H1 (cell line): Measurements from ENCODE around the gene LY6G5C. TPM values are rescaled to one million over a fixed set of nuclear protein-coding genes. Genes with fewer than 3 reads are reported as not detected.

ENCODE experiments used
- CTCF ChIA-PET: fragments of 300-600 bp; sonication (Branson Sonifier 250); formaldehyde crosslinking; loops from one replicate; lab custom pipeline; 2021; ENCODE audit not compliant: partially characterized antibody; lab: Charles Lee
- POLR2A ChIA-PET: fragments of 300-600 bp; sonication (Branson Sonifier 250); formaldehyde crosslinking; loops from one replicate; lab custom pipeline; 2021; ENCODE audit warnings: inconsistent platforms; ENCODE audit not compliant: partially characterized antibody; lab: Charles Lee
- DNase-seq, 2 experiments: peaks; one replicate each; pipeline versions ENCODE4 v3.0.0 to v3.0.0-alpha.2; 2010 to 2022; ENCODE audit warnings: low spot score in 2 of 2, low read depth in 1 of 2, mixed read lengths in 1 of 2
- FAIRE-seq: peaks from 2 replicates; lab custom pipeline; 2011; peaks lifted over from hg19 to GRCh38; lab: Jason Lieb, UNC
- H2AFZ ChIP-seq: 2 replicates; pipeline ENCODE4 v1.8.1; 2012; ENCODE audit warnings: low read length, inconsistent platforms
- H2AK5ac ChIP-seq: 2 replicates; pipeline ENCODE4 v1.6.1; 2013; ENCODE audit warnings: low read depth, low read length
- H2BK120ac ChIP-seq: replicated peaks from 2 replicates; pipeline ENCODE3; 2013; ENCODE audit warnings: low read depth, low read length, inconsistent platforms
- H2BK12ac ChIP-seq: 2 replicates; pipeline ENCODE4 v1.6.1; 2013; ENCODE audit warnings: low read depth, low read length
- H2BK15ac ChIP-seq: 2 replicates; pipeline ENCODE4 v1.6.1; 2013; ENCODE audit warnings: low read length
- H2BK20ac ChIP-seq: 2 replicates; pipeline ENCODE4 v1.6.1; 2013; ENCODE audit warnings: low read length
- H2BK5ac ChIP-seq: 2 replicates; pipeline ENCODE4 v1.6.1; 2013; ENCODE audit warnings: low read depth, low read length
- H3K14ac ChIP-seq: 2 replicates; pipeline ENCODE4 v1.6.1; 2013; ENCODE audit warnings: inconsistent platforms; ENCODE audit not compliant: insufficient read length
- H3K18ac ChIP-seq: 2 replicates; pipeline ENCODE4 v1.6.1; 2013; ENCODE audit warnings: low read length; ENCODE audit errors: extremely low read depth
- H3K23ac ChIP-seq: 2 replicates; pipeline ENCODE4 v1.6.1; 2013; ENCODE audit warnings: inconsistent platforms; ENCODE audit not compliant: insufficient read length
- H3K23me2 ChIP-seq: 2 replicates; pipeline ENCODE4 v1.6.1; 2013; ENCODE audit warnings: low read depth, low read length
- H3K27ac ChIP-seq: 2 replicates; pipeline ENCODE4 v1.6.1; 2011; ENCODE audit warnings: low read depth, low read length, inconsistent platforms
- H3K27me3 ChIP-seq, 4 experiments: replicated peaks in 1 of 4; 1 replicate in 1 of 4; 2 replicates in 3 of 4; pipeline versions ENCODE4 v1.6.1 to v1.8.1; 2011 to 2013; ENCODE audit warnings: low read length in 3 of 4, mild to moderate bottlenecking in 3 of 4, inconsistent platforms in 2 of 4, mixed read lengths in 2 of 4, moderate library complexity in 1 of 4; ENCODE audit not compliant: control insufficient read depth in 3 of 4, insufficient read depth in 3 of 4; ENCODE audit errors: extremely low read depth in 1 of 4
- H3K36me3 ChIP-seq, 4 experiments: 2 replicates each; pipeline versions ENCODE4 v1.6.1 to v1.8.1; 2011 to 2013; ENCODE audit warnings: mild to moderate bottlenecking in 4 of 4, low read length in 3 of 4, moderate library complexity in 2 of 4, control low read depth in 1 of 4, inconsistent platforms in 1 of 4; ENCODE audit not compliant: insufficient read depth in 4 of 4, control insufficient read depth in 2 of 4
- H3K4ac ChIP-seq: replicated peaks from 2 replicates; pipeline ENCODE3; 2013; ENCODE audit warnings: low read length, low read depth, mixed read lengths, inconsistent platforms; ENCODE audit not compliant: insufficient read length
- H3K4me1 ChIP-seq, 4 experiments: replicated peaks in 1 of 4; 1 replicate in 1 of 4; 2 replicates in 3 of 4; pipeline versions ENCODE4 v1.6.1 to v1.8.1; 2011 to 2013; ENCODE audit warnings: low read length in 3 of 4, inconsistent platforms in 2 of 4, mixed read lengths in 1 of 4; ENCODE audit not compliant: insufficient read depth in 4 of 4, control insufficient read depth in 3 of 4
- H3K4me2 ChIP-seq, 2 experiments: 2 replicates each; pipeline versions ENCODE4 v1.6.1 to v1.8.1; 2011 to 2013; ENCODE audit warnings: low read depth in 2 of 2, low read length in 2 of 2, control low read depth in 1 of 2, inconsistent platforms in 1 of 2, mild to moderate bottlenecking in 1 of 2; ENCODE audit not compliant: insufficient read depth in 1 of 2
- H3K4me3 ChIP-seq, 4 experiments: fragments of 200-600, 300-600 bp in 1 of 4; sonication (generic), shearing (Covaris generic), sonication (Bioruptor Twin) in 1 of 4; 2 replicates each; pipeline versions ENCODE4 v1.5.1 to v1.8.1; 2011 to 2016; ENCODE audit warnings: low read length in 4 of 4, low read depth in 3 of 4, control low read depth in 2 of 4, inconsistent platforms in 2 of 4, mild to moderate bottlenecking in 2 of 4, mixed read lengths in 1 of 4, moderate library complexity in 1 of 4; ENCODE audit not compliant: insufficient read depth in 2 of 4; ENCODE audit errors: extremely low read depth in 1 of 4
- H3K56ac ChIP-seq: replicated peaks from 2 replicates; pipeline ENCODE3; 2013; ENCODE audit warnings: low read depth, mild to moderate bottlenecking, mixed read lengths, low read length, inconsistent platforms; ENCODE audit not compliant: insufficient read length
- H3K79me1 ChIP-seq: 2 replicates; pipeline ENCODE4 v1.6.1; 2013; ENCODE audit warnings: low read depth, low read length, control low read depth
- H3K79me2 ChIP-seq, 2 experiments: 2 replicates each; pipeline versions ENCODE4 v1.6.1 to v1.8.1; 2012 to 2013; ENCODE audit warnings: low read length in 2 of 2, mild to moderate bottlenecking in 2 of 2, inconsistent platforms in 1 of 2; ENCODE audit not compliant: insufficient read depth in 2 of 2, control insufficient read depth in 1 of 2
- H3K9ac ChIP-seq, 4 experiments: replicated peaks in 1 of 4; 1 replicate in 1 of 4; 2 replicates in 3 of 4; pipeline versions ENCODE4 v1.6.1 to v1.8.1; 2011 to 2013; ENCODE audit warnings: low read depth in 3 of 4, low read length in 3 of 4, control low read depth in 2 of 4, mild to moderate bottlenecking in 2 of 4, moderate library complexity in 2 of 4, inconsistent platforms in 1 of 4; ENCODE audit errors: extremely low read depth in 1 of 4
- H3K9me3 ChIP-seq, 2 experiments: 2 replicates each; pipeline versions ENCODE4 v1.6.1 to v1.8.1; 2012 to 2013; ENCODE audit warnings: mild to moderate bottlenecking in 2 of 2, moderate library complexity in 2 of 2, control low read depth in 1 of 2, inconsistent platforms in 1 of 2, low read depth in 1 of 2, low read length in 1 of 2, mixed read lengths in 1 of 2; ENCODE audit not compliant: insufficient read depth in 2 of 2
- H4K20me1 ChIP-seq, 2 experiments: replicated peaks in 1 of 2; 2 replicates each; pipeline versions ENCODE3 to v1.8.1; 2011 to 2013; ENCODE audit warnings: inconsistent platforms in 2 of 2, low read length in 2 of 2, mild to moderate bottlenecking in 1 of 2; ENCODE audit not compliant: insufficient read depth in 2 of 2, control insufficient read depth in 1 of 2
- H4K5ac ChIP-seq: 2 replicates; pipeline ENCODE4 v1.6.1; 2013; ENCODE audit warnings: low read length, low read depth, mixed read lengths, inconsistent platforms; ENCODE audit not compliant: insufficient read length
- H4K8ac ChIP-seq: 2 replicates; pipeline ENCODE4 v1.8.0; 2013; ENCODE audit warnings: mild to moderate bottlenecking, moderate library complexity, low read length, inconsistent platforms; ENCODE audit not compliant: insufficient read depth; ENCODE audit errors: extremely low read depth
- H4K91ac ChIP-seq: replicated peaks from 2 replicates; pipeline ENCODE3; 2013; ENCODE audit warnings: low read length, mixed read lengths, inconsistent platforms; ENCODE audit not compliant: insufficient read length
- CHD1 ChIP-seq: IDR thresholded peaks from 2 replicates; pipeline ENCODE4 v1.6.1; 2012; ENCODE audit warnings: low read depth, low read length, improper control_type of control experiment
- RNF2 ChIP-seq: fragments of 200-900, 300-1000 bp; sonication (generic); IDR thresholded peaks from 2 replicates; pipeline ENCODE4 v1.7.1; 2016; ENCODE audit warnings: borderline replicate concordance, low read depth, mild to moderate bottlenecking, antibody characterized with exemption, low read length; ENCODE audit not compliant: poor library complexity, severe bottlenecking; ENCODE audit errors: missing control alignments
- whole genome bisulfite sequencing, 2 experiments: shearing (Covaris generic) in 1 of 2; methylation state at CpG; one replicate each; pipeline versions ENCODE4 v1.1.6 to v1.1.7; 2013 to 2015; ENCODE audit warnings: low lambda C conversion rate in 2 of 2, mixed read lengths in 2 of 2, inconsistent platforms in 1 of 2, low coverage in 1 of 2, missing lambda C conversion rate in 1 of 2; ENCODE audit not compliant: insufficient replicate concordance in 2 of 2, insufficient coverage in 1 of 2, insufficient read length in 1 of 2; ENCODE audit errors: extremely low coverage in 1 of 2, missing lambda C conversion rate in 1 of 2; 5-methylcytosine and 5-hydroxymethylcytosine counted together
- polyA plus RNA-seq, 7 experiments: library from polyadenylated mRNA; depleted of rRNA in 3 of 7; stranded (reverse) in 5 of 7; unstranded in 2 of 7; fragments of >200 nt in 5 of 7; fragments of 200-250 nt in 2 of 7; gene quantifications; 1 replicate in 5 of 7; 2 replicates in 1 of 7; 4 replicates in 1 of 7; pipeline versions ENCODE4 v1.2.1 to v1.2.3, GENCODE V29; 2011 to 2013; ENCODE audit warnings: missing spikeins in 2 of 7, mixed read lengths in 2 of 7
- total RNA-seq: library from RNA; stranded (reverse); fragmentation: NEBNext Ultra II Directional; extraction: Animal tissue kit (Norgen Biotek cat#: 25700); gene quantifications from 2 replicates; pipeline ENCODE4 v1.2.1, GENCODE V29; 2021

The LY6G5C gene
- total and polyA plus RNA-seq, 2 of the 8 experiments (the other 6 are each of a cell fraction or from before 2014, with no cell fraction given) = 1.1 to 1.8 TPM

DNA sequence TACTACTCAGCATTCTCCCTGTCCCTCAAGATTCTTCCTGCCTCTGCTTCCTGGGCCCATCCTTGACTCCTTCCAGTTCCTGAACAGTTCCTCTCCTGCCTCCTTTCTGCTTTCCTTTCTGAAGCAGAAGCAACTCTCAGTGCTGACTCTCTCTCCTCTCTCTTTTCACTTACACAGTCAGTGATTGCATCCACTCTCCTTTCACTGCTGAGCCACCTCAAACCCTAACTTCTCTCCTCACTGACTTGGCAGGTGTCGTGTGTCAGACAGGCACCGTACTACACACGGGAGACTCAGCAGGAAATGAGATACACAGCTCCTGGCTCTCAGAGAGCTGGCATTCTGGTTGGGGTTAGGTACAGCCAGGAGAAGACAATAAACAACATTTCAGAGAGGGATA lies 16.7 kb upstream of the LY6G5C start:
- no peak overlapping the region for H2AFZ ChIP-seq
- no peak overlapping the region for H2BK120ac ChIP-seq
- ChIA-PET POLR2A (no interaction called here), CTCF (no interaction called here)
- no peaks in the 10 kb centered on the region for H3K27me3 ChIP-seq
- peaks cover 6% of the 10 kb centered on the region for H3K79me1 ChIP-seq
- H2BK5ac ChIP-seq = no peak overlapping the region; the same call in 1 of the 2 replicates
- H3K4me2 ChIP-seq = no peak overlapping the region
- no peak overlapping the region for H4K5ac ChIP-seq
- TF ChIP-seq CHD1 (no peak), RNF2 (no peak)
- no peak overlapping the region for H3K18ac ChIP-seq
- H3K36me3 ChIP-seq = peaks cover 2 to 8% (median 5%) of the 10 kb centered on the region in 4 experiments; a peak in 4 of 8 replicates
- H2BK12ac ChIP-seq = no peak overlapping the region
- H4K20me1 ChIP-seq = no peaks in the 10 kb centered on the region
- H3K4me1 ChIP-seq = peaks cover 2 to 5% (median 3%) of the 10 kb centered on the region in 4 experiments; a peak in 4 of 7 replicates
- no peak overlapping the region for H4K8ac ChIP-seq
- H3K4ac ChIP-seq = no peak overlapping the region
- no peaks in the 10 kb centered on the region for H3K9me3 ChIP-seq
- 90% methylated on average over 3 of the region's 3 CpGs; no CpG with 5 or more reads in 1 of the 2 experiments for WGBS, 2 experiments
- no peak for DNase-seq
- H2BK15ac ChIP-seq = no peak overlapping the region
- no peak overlapping the region for H4K91ac ChIP-seq
- no peak overlapping the region for H3K14ac ChIP-seq
- H3K79me2 ChIP-seq = peaks cover 0 to 7% of the 10 kb centered on the region in 2 experiments; a peak in 2 of 4 replicates
- H3K4me3 ChIP-seq = no peak overlapping the region
- FAIRE-seq = no peak
- no peak overlapping the region for H2BK20ac ChIP-seq
- no peak overlapping the region for H3K27ac ChIP-seq
- H3K9ac ChIP-seq = no peak overlapping the region
- H3K23ac ChIP-seq = no peak overlapping the region
- H3K23me2 ChIP-seq = peaks cover 6% of the 10 kb centered on the region; the same call in 1 of the 2 replicates
- no peak overlapping the region for H3K56ac ChIP-seq
- no peak overlapping the region for H2AK5ac ChIP-seq
